Cardiac muscle cell (in vitro differentiated cells and primary cell): Measurements from ENCODE around the gene SH2D2A. TPM values are rescaled to one million over a fixed set of nuclear protein-coding genes. Genes with fewer than 3 reads are reported as not detected.
A peak's percentile ranks its signal among the peaks of the same experiment; 100 is the strongest.

Source experiments
- DNase-seq, 2 donors: peaks; one replicate each; pipeline versions ENCODE4 v3.0.0 to v3.0.0-alpha.2; 2010 to 2017; ENCODE audit warnings: low read depth in 1 of 2, low spot score in 1 of 2
- H3K27ac ChIP-seq: fragments of 200-600 bp; sonication (generic); 2 replicates; pipeline ENCODE4 v1.5.1; 2016
- H3K27me3 ChIP-seq: fragments of 200-600 bp; sonication (generic); 2 replicates; pipeline ENCODE4 v1.6.0; 2016; ENCODE audit warnings: control low read depth
- H3K36me3 ChIP-seq: fragments of 200-600 bp; sonication (generic); 2 replicates; pipeline ENCODE4 v1.5.1; 2016; ENCODE audit warnings: control low read depth
- H3K4me1 ChIP-seq: fragments of 200-600 bp; sonication (generic); 2 replicates; pipeline ENCODE4 v1.8.1; 2017; ENCODE audit warnings: low read depth, mild to moderate bottlenecking, mixed run types
- H3K4me3 ChIP-seq: fragments of 200-600 bp; sonication (generic); 2 replicates; pipeline ENCODE4 v1.5.1; 2016; ENCODE audit warnings: mild to moderate bottlenecking
- H3K9me3 ChIP-seq: fragments of 200-600 bp; sonication (generic); 2 replicates; pipeline ENCODE4 v1.5.1; 2017; ENCODE audit warnings: low read depth, mild to moderate bottlenecking, control low read depth
- CTCF ChIP-seq: IDR thresholded peaks from 2 replicates; pipeline ENCODE4 v1.5.1; 2012; ENCODE audit warnings: low read depth, mild to moderate bottlenecking, low read length
- polyA plus RNA-seq: library from polyadenylated mRNA; unstranded; fragments of >200 nt; fragmentation: Nextera tagmentation; extraction: Ambion mirVana; gene quantifications from 2 replicates; pipeline ENCODE4 v1.2.1, GENCODE V29; 2016
- total RNA-seq: library from RNA; depleted of rRNA; stranded (reverse); fragments of >200 nt; gene quantifications from 2 replicates; pipeline ENCODE4 v1.2.3, GENCODE V29; 2016

Gene SH2D2A
- total and polyA plus RNA-seq, 2 experiments from 2014 or later, result 1.1 to 2.7 TPM

GRCh38 chr1:156805766-156806511 is 10.7 kb downstream of the SH2D2A start:
- H3K4me1 ChIP-seq, result peaks cover 7% of the 10 kb centered on the region
- peak in 1 of 2 donors; percentile 85 for DNase-seq
- no peak for TF ChIP-seq CTCF
- H3K36me3 ChIP-seq, result peaks cover 1% of the 10 kb centered on the region
- H3K27ac ChIP-seq, result no peak overlapping the region
- H3K27me3 ChIP-seq, result no peaks in the 10 kb centered on the region
- no peak overlapping the region for H3K4me3 ChIP-seq
- no peaks in the 10 kb centered on the region for H3K9me3 ChIP-seq

GRCh38 chr1:156804572-156805243 is 11.9 kb downstream of the SH2D2A start:
- H3K27ac ChIP-seq, result peak overlapping the region; percentile 7
- peaks cover 14% of the 10 kb centered on the region for H3K36me3 ChIP-seq
- TF ChIP-seq CTCF, result no peak

GRCh38 chr1:156804026-156804425 is 12.6 kb downstream of the SH2D2A start:
- Histone ChIP-seq H3K27ac (peak overlapping the region; percentile 7), H3K9me3 (no peaks in the 10 kb centered on the region), H3K4me1 (peaks cover 14% of the 10 kb centered on the region), H3K36me3 (peaks cover 19% of the 10 kb centered on the region), H3K27me3 (no peaks in the 10 kb centered on the region), H3K4me3 (no peak overlapping the region)
- no peak for DNase-seq
- TF ChIP-seq CTCF, result no peak

More at GRCh38 chr1:156804572-156805243, 11.9 kb downstream of the SH2D2A start:
- peak; percentile 25 to 60 for DNase-seq
- Histone ChIP-seq H3K4me3 (no peak overlapping the region), H3K27me3 (no peaks in the 10 kb centered on the region), H3K9me3 (no peaks in the 10 kb centered on the region), H3K4me1 (peaks cover 14% of the 10 kb centered on the region)

GRCh38 chr1:156803086-156803851 is 13.4 kb downstream of the SH2D2A start:
- Histone ChIP-seq H3K9me3 (no peaks in the 10 kb centered on the region), H3K36me3 (peaks cover 25% of the 10 kb centered on the region), H3K4me1 (peaks cover 14% of the 10 kb centered on the region), H3K4me3 (no peak overlapping the region), H3K27ac (no peak overlapping the region), H3K27me3 (no peaks in the 10 kb centered on the region)
- DNase-seq, result no peak
- TF ChIP-seq CTCF, result no peak

- Histone ChIP-seq H3K27ac (peak overlapping the region; percentile 61), H3K9me3 (no peaks in the 10 kb centered on the region), H3K27me3 (no peaks in the 10 kb centered on the region), H3K36me3 (peaks cover 33% of the 10 kb centered on the region), H3K4me1 (peaks cover 14% of the 10 kb centered on the region), H3K4me3 (no peak overlapping the region)
- TF ChIP-seq CTCF, result no peak
- DNase-seq, result no peak
Measured at GRCh38 chr1:156802421-156802935, 14.2 kb downstream of the SH2D2A start.
